ENCODE results near the gene SLC6A6.

The SLC6A6 gene

GRCh38 chr3:14459384-14459783 lies 57.0 kb downstream of the SLC6A6 start:
- peaks cover 24% of the 10 kb centered on the region for H3K36me3 ChIP-seq (ENCODE audit: control insufficient read depth, insufficient read depth, low read length)
- no peak overlapping the region for H3K4me3 ChIP-seq (replicated peaks; ENCODE audit: low read depth, low read length)
- H3K27me3 ChIP-seq (replicated peaks; ENCODE audit: control insufficient read depth, insufficient read depth, low read length) = no peaks in the 10 kb centered on the region
- no peak for TF ChIP-seq CTCF (IDR thresholded peaks at IDR 0.05; ENCODE audit: insufficient read depth, low read length, poor library complexity, severe bottlenecking)
- no peak for DNase-seq (ENCODE audit: extremely low read depth, insufficient read length)

- Histone ChIP-seq H3K27me3 (replicated peaks; ENCODE audit: control insufficient read depth, insufficient read depth, low read length) (no peaks in the 10 kb centered on the region), H3K36me3 (ENCODE audit: control insufficient read depth, insufficient read depth, low read length) (peaks cover 26% of the 10 kb centered on the region)
These were observed 57.4 kb downstream of the SLC6A6 start for GRCh38 chr3:14459787-14460186.

DNA sequence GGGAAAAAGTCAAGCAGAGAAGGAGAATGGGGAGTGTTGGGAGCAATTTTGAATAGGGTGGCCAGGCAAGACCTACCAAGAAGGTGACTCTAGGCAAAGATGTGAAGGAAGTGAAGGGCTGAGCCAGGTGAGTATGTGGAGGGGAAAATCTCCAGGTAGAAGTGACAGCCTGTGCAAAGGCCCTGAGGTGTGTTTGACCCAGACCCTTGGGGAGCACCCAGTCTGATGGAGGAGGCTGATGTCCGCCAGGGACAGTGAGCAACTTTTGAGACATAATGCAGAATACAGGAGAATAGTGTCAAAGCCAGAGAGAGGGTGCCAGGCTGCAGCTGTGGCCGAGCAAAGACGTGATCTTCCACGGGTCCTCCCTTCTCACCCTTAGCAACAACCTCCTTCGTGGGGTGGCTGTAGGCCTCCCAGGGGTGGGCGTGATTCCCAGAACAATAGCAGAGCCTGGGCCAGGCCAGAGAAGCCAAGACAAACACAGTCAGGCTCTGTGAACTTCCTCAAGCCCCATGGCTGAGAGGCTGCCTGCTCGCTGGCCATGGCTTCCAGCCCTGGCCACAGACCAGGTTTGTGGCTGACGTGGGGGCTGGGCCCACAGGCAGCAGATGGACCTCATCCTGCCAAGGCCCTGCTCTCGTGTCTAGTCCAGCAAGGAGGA lies 58.1 kb downstream of the SLC6A6 start:
- DNase-seq (ENCODE audit: extremely low read depth, insufficient read length) = no peak
- H3K27me3 ChIP-seq (replicated peaks; ENCODE audit: control insufficient read depth, insufficient read depth, low read length) = no peaks in the 10 kb centered on the region
- TF ChIP-seq CTCF (IDR thresholded peaks at IDR 0.05; ENCODE audit: insufficient read depth, low read length, poor library complexity, severe bottlenecking) = no peak
- H3K4me3 ChIP-seq (replicated peaks; ENCODE audit: low read depth, low read length) = no peak overlapping the region
- H3K36me3 ChIP-seq (ENCODE audit: control insufficient read depth, insufficient read depth, low read length) = peaks cover 26% of the 10 kb centered on the region

More at GRCh38 chr3:14459787-14460186, 57.4 kb downstream of the SLC6A6 start:
- H3K4me3 ChIP-seq (replicated peaks; ENCODE audit: low read depth, low read length) = no peak overlapping the region
- DNase-seq (ENCODE audit: extremely low read depth, insufficient read length) = no peak
- TF ChIP-seq CTCF (IDR thresholded peaks at IDR 0.05; ENCODE audit: insufficient read depth, low read length, poor library complexity, severe bottlenecking) = no peak

DNA sequence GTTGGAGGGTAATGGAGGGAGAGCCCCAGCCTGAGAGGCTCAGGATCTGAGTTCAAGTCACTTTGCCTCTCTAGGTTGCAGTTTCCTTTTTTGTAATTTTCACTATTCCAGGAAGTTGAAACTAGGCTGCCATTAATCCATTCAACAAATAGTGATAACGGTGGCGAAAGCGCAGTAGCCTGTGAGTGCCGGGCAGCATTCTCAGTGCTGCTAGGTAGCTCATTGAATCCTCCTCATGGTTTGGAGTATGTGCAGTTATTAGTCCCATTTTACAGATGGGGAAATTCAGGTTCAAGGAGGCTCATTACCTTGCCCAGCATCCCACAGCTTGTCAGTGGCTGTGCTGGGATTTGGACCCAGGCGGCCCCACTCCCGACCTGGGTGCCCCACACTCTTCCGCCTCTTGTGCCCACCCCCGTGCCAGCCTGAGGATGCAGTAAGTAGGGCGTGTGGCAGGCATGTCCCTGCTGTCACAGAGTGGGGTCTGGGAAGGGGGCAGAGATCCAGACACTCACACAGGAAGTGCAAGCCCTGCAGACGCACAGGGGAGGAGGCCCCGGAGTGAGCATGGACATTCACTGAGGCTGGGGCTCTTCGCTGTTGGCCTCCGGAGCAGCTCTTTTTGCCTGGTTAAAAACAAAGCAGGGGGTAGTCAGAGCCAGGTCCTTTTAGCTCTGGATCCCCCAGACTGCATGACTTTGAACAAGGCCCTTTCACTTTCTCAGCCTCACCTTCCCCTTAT lies 58.8 kb downstream of the SLC6A6 start:
- Histone ChIP-seq H3K36me3 (ENCODE audit: control insufficient read depth, insufficient read depth, low read length) (peaks cover 26% of the 10 kb centered on the region), H3K27me3 (replicated peaks; ENCODE audit: control insufficient read depth, insufficient read depth, low read length) (no peaks in the 10 kb centered on the region), H3K4me3 (replicated peaks; ENCODE audit: low read depth, low read length) (no peak overlapping the region)
- no peak for TF ChIP-seq CTCF (IDR thresholded peaks at IDR 0.05; ENCODE audit: insufficient read depth, low read length, poor library complexity, severe bottlenecking)
- DNase-seq (ENCODE audit: extremely low read depth, insufficient read length) = no peak

GRCh38 chr3:14461748-14462324 lies 59.4 kb downstream of the SLC6A6 start:
- TF ChIP-seq CTCF (IDR thresholded peaks at IDR 0.05; ENCODE audit: insufficient read depth, low read length, poor library complexity, severe bottlenecking) = peak; percentile 77
- DNase-seq (ENCODE audit: extremely low read depth, insufficient read length) = no peak
- Histone ChIP-seq H3K36me3 (ENCODE audit: control insufficient read depth, insufficient read depth, low read length) (peaks cover 30% of the 10 kb centered on the region), H3K4me3 (replicated peaks; ENCODE audit: low read depth, low read length) (no peak overlapping the region), H3K27me3 (replicated peaks; ENCODE audit: control insufficient read depth, insufficient read depth, low read length) (no peaks in the 10 kb centered on the region)

All from GM06990 (cell line).